ENCODE data around the gene DDB1.

Gene DDB1

DNA sequence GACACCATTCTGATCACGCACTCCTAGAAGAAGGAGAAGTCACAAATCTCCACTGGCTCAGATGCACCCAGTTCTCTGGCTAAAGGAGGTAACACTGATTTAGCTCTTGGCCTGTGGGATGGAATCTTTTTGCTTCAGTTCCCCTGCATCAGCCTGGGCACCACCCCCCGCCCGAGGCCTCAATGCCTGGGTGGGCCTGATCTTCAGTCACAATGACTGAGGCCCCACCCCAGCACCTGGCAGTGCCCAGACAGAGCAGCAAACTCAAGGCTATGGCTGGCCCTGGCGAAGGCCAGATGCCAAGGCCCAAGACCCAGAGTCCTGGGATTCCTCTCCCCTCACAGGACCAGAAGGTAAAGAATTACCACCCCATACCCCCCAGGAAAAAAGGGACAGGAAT is 23.8 kb upstream of the DDB1 start:
- DNase-seq: no peak

DNA sequence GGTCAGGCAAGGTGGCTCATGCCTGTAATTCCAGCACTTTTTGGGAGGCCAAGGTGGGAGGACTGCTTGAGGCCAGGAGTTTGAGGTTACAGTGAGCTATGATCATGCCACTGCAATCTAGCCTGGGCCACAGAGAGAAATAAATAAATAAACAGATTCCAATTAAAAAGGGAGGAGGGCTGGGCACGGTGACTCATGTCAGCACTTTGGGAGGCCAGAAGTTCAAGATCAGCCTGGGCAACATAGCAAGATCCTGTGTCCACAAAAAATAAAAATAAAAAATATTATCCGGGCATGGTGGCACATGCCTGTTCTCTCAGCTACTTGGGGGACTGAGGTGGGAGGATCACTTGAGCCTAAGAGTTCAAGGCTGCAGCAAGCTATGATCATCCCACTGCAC is 21.3 kb upstream of the DDB1 start:
- no peak for DNase-seq

DNA sequence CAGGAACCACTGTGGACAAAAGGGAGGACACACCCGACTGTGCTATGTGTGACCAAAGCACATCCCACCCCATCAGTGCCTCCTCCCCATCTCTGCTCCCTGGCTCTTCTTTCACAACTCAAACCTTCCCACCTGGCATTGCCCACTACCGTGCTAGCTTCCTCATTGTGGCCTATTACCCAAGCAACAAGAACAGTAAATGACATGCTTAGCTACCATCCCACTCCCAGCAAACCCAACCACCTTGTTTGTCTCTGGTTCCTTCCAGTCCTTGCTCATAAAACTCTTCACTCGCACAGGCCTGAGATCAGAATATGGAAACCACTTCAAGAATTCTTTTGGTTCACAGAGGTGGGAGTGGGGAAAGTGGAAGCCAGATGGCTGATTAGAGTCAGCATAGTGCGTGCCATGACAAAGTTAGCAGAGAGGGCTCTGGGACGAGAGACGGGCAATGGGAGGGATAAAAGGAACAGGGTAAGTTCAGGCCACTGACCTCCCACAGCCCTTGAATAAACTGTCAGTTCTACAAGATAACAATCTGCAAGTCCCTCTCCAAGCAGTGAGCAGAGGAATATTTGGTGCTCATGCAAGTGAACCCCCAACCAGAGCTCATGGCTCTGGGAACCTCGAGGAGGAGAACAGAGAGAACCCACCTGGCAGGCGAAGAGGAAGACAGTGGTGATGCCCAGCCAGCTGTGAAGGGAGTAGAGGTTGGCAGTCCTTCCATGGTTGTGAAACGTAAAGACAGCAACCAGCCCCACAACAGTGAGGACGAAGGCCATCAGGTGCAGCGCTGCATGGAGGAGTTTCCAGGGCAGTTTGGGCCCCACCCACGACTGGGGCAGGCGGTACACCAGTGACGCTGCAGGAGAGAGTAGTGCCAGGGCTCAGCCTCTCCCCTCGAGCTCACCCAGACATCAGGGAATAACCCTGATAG is 20.5 kb upstream of the DDB1 start:
- no peak for DNase-seq

DNA sequence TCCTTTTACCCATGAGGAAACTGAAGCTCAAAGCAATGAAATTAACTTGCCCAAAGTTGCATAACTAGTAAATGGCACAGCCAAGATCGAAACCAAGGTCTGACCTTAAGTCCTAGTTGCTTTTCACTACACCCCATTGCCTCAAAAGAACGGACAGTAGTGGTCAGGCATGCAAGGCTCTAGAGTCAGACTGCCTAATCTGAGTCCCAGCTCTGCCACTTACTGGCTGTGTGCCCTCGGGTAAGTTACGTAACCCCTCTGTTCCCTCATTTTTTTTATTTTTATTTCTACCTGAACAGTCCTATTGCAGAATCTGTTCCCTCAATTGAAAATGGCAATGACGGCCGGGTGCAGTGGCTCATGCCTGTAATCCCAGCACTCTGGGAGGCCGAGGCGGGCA is 19.1 kb upstream of the DDB1 start:
- no peak for DNase-seq

DNA sequence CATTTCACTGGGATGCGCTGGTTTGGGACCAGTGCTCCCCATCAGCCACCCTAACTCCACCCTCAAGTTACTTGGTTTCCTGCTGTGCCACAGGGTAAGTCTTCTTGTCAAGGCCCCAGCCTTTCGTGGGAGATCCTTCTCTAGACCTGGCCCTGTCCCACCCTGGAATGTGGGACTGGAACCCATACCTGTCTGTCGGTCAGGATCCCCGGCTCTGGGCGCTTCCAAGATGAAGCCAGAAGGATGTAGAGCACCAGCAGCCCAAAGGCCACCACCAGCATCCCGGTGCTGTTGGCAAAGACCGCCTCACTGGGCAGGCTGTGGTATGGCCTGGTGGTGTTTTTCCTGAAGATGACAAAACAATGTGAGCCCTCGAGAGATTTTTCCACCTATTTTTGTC is 17.9 kb upstream of the DDB1 start:
- DNase-seq: no peak

DNA sequence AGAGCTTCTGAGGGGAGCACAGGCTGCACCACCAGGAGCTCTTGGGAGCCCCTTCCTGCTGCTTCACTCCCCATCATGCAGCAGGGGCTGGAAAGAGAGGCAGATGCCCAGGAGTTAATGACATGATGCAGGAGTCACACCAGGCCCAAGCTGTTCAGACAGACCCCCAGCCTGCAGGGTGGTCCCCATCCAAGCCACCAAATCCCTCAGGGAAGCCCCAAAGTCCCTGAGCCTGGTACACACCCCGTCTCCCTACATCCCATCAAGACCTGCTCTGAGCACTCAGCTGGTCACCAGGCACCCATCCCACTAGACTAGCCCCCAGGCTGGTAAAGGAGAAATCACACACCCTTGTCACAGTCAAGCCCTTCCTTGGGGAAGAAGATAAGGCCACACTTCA is 17.4 kb upstream of the DDB1 start:
- DNase-seq: no peak

DNA sequence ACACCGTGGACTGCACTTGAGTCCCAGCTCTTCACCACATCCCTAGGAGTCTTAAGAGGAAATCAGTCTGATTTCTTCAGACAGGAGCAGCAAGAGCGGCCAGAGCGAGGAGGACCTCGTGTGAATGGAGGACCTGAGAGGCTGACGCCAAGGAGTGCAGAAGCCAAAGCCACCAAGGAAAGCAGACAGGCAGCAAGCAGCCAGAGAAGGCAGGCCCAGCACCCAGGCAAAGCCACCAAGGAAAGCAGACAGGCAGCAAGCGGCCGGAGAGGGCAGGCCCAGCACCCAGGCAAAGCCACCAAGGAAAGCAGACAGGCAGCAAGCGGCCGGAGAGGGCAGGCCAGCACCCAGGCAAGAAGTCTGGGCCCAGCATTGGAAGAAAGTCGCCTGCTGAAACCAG is 17.0 kb upstream of the DDB1 start:
- DNase-seq: no peak

DNA sequence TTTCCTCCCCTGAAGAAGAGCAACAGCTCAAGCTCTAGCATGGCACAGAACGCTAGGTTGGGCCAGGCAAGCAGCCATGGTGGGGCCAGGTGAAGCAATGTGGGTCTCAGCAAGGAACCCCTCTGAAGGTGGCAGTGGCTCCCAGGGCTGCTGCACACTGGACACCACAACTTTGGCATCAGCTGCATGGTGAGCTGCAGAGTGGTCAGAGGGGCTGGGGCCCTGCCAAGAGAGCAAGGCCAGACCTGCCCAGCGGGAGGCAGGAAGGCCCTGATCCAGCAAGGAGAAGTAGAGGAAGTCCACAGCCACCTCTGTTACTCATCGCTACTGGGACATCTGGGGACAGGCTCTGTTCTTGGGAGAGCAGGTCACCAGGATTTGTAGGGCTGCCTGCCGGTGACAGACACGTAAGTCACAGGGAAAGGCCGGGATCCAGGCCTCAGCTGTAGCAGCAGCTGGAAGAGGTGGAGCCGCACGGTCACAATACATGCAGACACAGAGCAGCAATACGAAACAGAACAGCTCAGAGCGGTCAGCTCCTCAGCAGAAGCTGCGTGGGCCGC is 16.4 kb upstream of the DDB1 start:
- no peak for DNase-seq

DNA sequence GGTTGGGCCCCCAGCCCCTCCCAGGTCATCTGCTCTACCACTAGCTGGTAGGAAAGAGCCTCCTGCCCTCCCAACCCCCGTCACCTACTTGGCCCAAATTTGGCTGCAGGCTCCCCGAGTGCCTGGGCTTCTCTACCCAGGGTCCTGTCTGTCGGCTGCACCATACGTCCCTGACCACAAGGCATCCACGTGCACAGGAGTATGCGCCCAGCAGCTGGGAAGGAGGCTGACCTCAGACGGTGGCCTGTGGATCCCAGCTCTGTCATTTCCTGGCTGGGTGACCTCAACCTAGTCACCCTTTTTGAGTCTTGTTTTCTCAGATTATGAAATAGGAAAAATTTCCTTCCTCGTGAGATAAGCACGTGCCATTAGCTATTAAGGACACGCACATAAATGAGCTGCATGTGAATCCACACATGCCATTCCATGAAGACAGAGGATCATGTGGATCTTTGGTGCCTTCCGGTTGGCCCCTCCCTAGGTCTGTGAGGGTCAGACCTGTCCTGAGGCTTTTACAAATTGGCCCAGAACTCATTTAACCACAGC is 15.1 kb upstream of the DDB1 start:
- DNase-seq: no peak

DNA sequence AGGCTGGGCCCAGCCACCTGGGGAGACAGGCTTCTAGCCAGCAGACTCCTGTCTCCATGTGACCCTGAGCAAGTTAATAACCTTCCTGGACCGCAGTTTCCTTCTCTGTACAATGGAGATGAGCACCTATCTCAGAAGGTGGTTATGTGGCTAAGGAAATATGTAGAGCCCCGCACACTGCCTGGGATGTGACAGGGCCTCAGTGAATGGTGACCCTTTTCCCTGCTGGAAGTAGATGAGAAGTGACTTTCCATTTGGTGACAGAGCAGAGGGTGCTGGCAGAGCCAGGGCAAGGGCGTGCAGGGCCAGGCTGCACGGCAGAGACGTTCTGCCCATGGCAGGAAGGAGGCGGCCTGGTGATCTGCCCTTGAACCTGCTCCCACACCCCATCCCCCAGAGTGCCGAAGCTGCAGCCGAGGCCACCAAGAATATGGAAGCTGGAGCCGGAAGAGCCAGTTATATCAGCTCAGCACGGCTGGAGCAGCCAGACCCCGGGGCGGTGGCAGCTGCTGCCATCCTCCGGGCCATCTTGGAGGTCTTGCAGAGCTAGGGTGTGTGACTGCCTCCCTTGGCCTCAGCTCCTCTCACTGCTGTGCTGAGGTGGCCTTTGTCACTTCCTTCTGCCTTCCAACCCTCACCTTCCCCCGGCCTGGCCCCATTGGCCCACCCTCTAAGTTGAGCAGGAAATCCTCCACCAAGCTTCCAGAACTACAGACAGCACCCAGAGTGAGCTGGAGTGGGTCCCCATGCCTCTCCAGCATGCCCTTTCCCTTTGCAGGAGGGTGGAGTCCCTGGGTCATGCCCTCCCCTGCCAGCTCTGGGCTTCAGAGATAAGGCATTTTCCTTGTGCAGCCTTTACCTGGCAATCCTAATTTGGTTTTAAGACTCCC is 13.3 kb upstream of the DDB1 start:
- no peak for DNase-seq

DNA sequence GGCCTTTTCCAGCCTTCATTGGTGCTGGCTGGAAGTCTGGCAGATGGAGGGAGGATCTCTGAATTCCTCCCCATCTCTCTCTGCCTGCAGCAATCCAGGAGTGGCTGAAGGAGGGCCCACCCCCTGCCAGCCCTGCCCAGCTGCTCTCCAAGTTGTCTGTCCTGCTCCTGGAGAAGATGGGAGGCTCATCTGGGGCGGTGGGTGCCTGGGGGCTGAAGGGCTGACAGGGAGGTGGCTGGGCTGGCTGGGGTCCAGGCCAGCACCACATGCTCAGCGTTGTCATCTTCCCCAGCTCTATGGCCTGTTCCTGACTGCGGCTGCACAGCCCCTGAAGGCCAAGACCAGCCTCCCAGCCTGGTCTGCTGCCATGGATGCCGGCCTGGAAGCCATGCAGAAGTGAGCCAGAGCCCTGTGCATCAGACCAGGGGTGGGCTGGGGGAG is 12.3 kb upstream of the DDB1 start:
- DNase-seq: peak in 9 of 56 donors; percentile 8 to 37 (median 15)

DNA sequence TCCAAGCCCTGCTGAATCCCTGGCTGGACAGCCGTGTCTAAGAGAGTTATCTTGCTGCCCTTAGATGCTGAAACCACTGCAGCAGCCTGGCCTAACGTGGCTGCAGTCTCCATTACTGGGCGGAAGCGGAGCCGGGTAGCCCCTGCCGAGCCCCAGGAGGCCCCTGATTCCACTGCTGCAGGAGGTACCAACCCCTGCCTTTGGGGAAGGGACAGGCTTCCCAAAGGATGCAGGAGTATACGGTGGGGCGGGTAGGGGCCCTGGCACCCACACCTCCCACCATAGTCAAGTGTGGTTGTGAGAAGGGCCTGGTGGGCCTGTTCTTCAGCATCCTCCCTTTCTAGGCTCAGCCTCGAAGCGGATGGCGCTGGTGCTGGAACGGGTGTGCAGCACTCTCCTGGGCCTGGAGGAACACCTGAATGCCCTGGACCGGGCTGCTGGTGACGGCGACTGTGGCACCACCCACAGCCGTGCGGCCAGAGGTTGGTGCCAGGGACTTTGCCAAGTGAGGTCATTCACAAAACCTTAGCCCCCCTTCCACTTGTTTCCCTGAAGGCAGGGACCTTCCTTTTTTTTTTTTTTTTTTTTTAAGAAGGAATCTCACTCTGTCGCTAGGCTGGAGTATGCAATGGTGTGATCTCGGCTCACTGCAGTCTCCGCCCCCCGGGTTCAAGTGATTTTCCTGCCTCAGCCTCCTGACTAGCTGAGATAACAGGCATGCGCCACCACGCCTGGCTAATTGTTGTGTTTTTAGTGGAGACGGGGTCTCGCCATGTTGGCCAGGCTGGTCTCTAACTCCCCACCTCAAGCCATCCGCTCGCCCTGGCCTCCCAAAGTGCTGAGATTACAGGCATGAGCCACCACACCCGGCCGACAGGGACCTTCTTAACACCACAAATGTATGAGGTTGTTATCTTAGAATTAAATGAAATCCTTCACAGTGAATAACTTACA is 11.2 kb upstream of the DDB1 start:
- no peak for DNase-seq

DNA sequence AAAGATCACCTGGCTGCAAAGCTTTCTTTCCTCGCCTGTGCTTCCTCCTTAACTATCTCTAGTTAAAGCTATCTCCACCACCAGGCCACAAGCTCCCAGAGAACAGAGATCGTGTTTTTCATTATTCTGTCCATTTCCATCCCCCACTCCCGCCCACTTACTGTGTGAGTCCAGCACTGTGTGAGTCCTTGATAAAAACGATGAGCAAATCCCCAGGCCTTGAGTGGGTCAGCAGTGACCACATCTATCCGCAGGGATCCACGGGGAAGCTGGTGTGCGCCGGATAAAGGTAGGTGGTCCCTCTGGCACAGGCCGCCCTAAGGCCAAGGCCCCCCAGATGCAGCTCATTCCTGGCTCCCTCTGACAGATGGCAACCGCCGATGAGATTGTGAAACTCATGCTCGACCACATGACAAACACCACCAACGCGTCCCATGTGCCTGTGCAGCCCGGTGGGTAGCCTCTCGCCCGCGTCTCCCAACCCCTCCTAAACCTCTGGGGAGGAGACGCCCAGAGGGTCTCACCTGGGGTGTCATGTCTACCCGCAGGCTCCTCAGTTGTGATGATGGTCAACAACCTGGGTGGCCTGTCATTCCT is 9.4 kb upstream of the DDB1 start:
- no peak for DNase-seq

DNA sequence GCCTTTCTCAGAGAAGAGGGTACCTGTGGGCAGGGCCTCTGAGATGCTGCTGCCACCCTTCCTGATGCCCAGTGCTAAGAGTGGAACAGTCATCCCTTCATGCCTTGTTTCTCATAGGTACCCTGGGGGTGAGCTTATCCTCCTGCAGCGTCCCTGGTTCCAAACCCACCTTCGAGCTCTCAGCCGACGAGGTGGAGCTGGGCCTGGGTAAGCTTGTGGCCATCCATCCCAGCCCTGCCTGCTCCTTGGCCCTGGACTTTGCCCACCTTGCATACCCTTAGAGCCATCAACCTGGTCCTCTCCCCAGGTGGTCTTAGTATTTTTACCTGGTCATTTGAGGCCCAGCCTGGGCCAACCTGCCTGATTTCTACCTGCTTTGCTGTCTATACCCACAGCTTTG is 8.8 kb upstream of the DDB1 start:
- DNase-seq: no peak

DNA sequence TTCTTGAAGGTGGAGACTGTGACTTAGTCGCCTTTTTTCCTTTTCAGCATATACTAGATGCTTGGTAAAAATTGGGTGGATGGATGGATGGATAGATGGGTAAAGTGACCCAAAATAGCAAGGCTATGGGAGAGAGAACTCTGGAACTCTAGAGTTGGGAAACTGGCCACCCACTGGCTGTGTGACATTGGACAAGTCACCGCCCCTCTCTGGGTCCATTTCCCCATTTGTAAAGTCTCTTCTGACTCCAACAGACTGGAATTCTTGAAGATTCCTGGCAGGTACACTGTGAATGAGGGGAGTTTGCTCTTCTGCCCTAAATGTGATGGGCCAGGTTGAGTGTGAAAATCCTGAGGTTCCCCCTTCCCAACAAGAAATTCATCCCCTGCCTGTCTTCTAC is 8.1 kb upstream of the DDB1 start:
- DNase-seq: no peak

DNA sequence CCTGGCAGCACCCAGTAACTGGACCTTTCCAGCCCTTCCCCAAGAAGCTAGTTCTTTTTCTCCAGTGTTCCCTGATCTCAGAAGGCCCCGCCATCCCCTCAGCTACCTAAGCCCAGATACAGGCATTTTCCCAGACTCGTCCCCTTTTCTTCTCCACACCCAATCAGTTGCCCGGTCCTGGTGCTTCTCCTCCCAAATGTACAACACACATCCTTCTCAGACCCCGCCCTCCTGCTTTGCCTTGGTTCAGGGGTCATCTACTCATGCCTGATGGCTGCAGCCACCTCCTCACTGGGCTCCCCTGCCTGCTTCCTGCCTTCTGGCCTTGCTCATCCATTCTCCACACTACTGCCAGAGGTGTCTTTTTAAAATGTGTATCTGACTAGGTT is 6.6 kb upstream of the DDB1 start:
- no peak for DNase-seq

DNA sequence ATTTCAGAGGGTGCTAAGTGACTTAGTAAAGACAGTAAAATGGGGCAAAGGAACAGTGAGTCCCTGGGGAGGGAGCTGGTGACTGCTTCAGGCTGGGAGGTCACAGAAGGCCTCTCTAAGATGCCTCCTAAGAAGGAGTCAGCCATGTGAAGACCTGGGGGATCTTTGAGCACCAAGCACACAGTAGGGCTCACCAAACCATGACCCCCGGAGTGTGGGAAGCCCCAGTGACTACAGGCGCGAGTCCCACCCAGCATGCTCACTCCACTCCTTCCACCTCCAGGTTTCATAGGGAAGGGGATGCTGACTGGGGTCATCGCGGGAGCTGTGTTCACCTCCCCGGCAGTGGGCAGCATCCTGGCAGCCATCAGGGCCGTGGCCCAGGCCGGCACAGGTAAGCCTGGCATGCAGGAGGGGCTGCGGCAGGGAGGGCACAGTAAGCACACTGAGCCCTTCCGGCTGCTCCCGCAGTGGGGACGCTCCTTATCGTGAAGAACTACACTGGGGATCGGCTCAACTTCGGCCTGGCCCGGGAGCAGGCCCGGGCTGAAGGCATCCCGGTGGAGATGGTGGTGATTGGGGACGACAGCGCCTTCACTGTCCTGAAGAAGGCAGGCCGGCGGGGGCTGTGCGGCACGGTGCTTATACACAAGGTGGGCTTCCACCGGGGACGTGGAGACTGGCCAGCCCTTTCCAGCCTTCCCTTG is 6.0 kb upstream of the DDB1 start:
- no peak for DNase-seq

DNA sequence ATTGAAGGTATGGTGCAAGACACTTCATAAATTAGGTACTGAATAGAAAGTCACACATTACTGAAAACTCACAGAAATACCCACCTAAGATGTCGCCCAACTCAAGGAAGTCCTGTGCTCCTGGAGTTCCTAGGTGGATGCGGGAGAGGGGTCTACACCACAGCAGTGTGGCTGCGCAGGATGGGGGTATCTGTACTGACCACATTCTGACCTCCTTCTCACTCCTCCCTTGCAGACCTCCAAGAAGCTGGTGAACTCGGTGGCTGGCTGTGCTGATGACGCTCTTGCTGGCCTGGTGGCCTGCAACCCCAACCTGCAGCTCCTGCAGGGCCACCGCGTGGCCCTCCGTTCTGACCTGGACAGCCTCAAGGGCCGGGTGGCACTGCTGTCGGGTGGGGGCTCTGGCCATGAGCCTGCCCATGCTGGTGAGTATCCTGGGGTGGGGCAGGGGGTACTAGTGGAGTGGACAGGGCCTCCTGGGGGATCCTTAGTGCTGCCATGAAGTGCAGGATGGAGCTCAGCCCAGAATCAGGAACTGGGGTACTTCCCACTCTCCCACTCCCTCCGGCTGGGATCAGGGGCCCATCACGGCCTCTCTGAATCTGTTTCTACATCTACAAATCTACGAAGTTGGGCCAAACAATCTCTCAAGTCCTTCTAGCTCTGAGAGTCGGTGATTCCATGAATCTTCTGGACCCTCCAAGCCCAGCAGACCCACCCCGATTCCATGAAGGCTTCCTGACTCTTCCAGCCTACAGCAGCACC is 5.0 kb upstream of the DDB1 start:
- DNase-seq: no peak

Data from amygdala (tissue), 56 donors.